H1 (cell line): ENCODE results near the gene ASIP.

Experiments used
- ATF2 ChIP-seq: IDR thresholded peaks from 2 replicates; pipeline ENCODE4 v1.6.1; 2012; ENCODE audit warnings: low read length, inconsistent platforms
- CTCF ChIP-seq, 3 experiments: IDR thresholded peaks; 1 replicate in 2 of 3; 2 replicates in 1 of 3; pipeline versions ENCODE4 v1.5.1 to v1.6.1; 2011; ENCODE audit warnings: low read length in 3 of 3, mild to moderate bottlenecking in 3 of 3, inconsistent platforms in 2 of 3, low read depth in 1 of 3, moderate library complexity in 1 of 3; ENCODE audit not compliant: insufficient read depth in 1 of 3; ENCODE audit errors: control extremely low read depth in 1 of 3
- EP300 ChIP-seq, 2 experiments: IDR thresholded peaks; 1 replicate in 1 of 2; 2 replicates in 1 of 2; pipeline ENCODE4 v1.6.1; 2011 to 2012; ENCODE audit warnings: low read depth in 2 of 2, low read length in 2 of 2, mild to moderate bottlenecking in 2 of 2, borderline replicate concordance in 1 of 2, inconsistent platforms in 1 of 2, moderate library complexity in 1 of 2
- EZH2 ChIP-seq: fragments of 200-600 bp; sonication (generic); IDR thresholded peaks from 2 replicates; pipeline ENCODE4 v1.7.1; 2012; ENCODE audit warnings: low read depth, mild to moderate bottlenecking, moderate library complexity, low read length, inconsistent platforms; ENCODE audit not compliant: severe bottlenecking
- GABPA ChIP-seq: IDR thresholded peaks from 2 replicates; pipeline ENCODE4 v1.6.1; 2011; ENCODE audit warnings: mild to moderate bottlenecking, low read length, moderate library complexity, borderline replicate concordance; ENCODE audit not compliant: insufficient read depth
- JUN ChIP-seq: IDR thresholded peaks from 2 replicates; pipeline ENCODE4 v1.6.1; 2011; ENCODE audit warnings: low read depth, mild to moderate bottlenecking, improper control_type of control experiment, low read length
- KDM1A ChIP-seq: fragments of 200-600, 300-600 bp; sonication (generic); IDR thresholded peaks from 2 replicates; pipeline ENCODE4 v1.7.1; 2016; ENCODE audit warnings: mild to moderate bottlenecking, low read length, borderline replicate concordance
- MAFK ChIP-seq: IDR thresholded peaks from 2 replicates; pipeline ENCODE4 v1.6.1; 2012; ENCODE audit warnings: low read depth, mild to moderate bottlenecking, improper control_type of control experiment, low read length
- MAX ChIP-seq: IDR thresholded peaks from 2 replicates; pipeline ENCODE4 v1.6.1; 2012; ENCODE audit warnings: inconsistent platforms
- NRF1 ChIP-seq: IDR thresholded peaks from 2 replicates; pipeline ENCODE4 v1.6.1; 2011; ENCODE audit warnings: mild to moderate bottlenecking, low read depth, low read length, improper control_type of control experiment
- POLR2A ChIP-seq, 2 experiments: IDR thresholded peaks; 1 replicate in 1 of 2; 2 replicates in 1 of 2; pipeline ENCODE4 v1.6.1; 2011; ENCODE audit warnings: low read depth in 2 of 2, low read length in 2 of 2, mild to moderate bottlenecking in 2 of 2; ENCODE audit errors: control extremely low read depth in 1 of 2
- POLR2AphosphoS5 ChIP-seq: IDR thresholded peaks from 2 replicates; pipeline ENCODE4 v1.6.1; 2011; ENCODE audit warnings: low read depth, low read length
- RXRA ChIP-seq: IDR thresholded peaks from 2 replicates; pipeline ENCODE4 v1.6.1; 2011; ENCODE audit warnings: low read depth, mild to moderate bottlenecking, low read length, moderate library complexity; ENCODE audit not compliant: insufficient read depth
- SRF ChIP-seq: IDR thresholded peaks from 2 replicates; pipeline ENCODE4 v1.6.1; 2011; ENCODE audit warnings: mild to moderate bottlenecking, low read depth, low read length, moderate library complexity

- no peak for TF ChIP-seq POLR2A (IDR thresholded peaks at IDR 0.05; ENCODE audit: control extremely low read depth in 1 of 2, low read depth in 2 of 2, low read length in 2 of 2)
- TF ChIP-seq JUN: no peak
- TF ChIP-seq POLR2AphosphoS5: no peak
- no peak for TF ChIP-seq MAFK
- TF ChIP-seq EZH2: no peak
- no peak for TF ChIP-seq KDM1A
- no peak for TF ChIP-seq SRF
- no peak for TF ChIP-seq NRF1
- TF ChIP-seq MAX: no peak
- no peak for TF ChIP-seq EP300 (IDR thresholded peaks at IDR 0.05; ENCODE audit: borderline replicate concordance in 1 of 2, low read depth in 2 of 2, low read length in 2 of 2)
- TF ChIP-seq CTCF (IDR thresholded peaks at IDR 0.05; ENCODE audit: control extremely low read depth in 1 of 3, insufficient read depth in 1 of 3, low read depth in 1 of 3, low read length in 3 of 3): no peak
- TF ChIP-seq ATF2: no peak
- TF ChIP-seq GABPA: no peak
- TF ChIP-seq RXRA: no peak
Measured at GRCh38 chr20:34254979-34255378, 13.8 kb downstream of the ASIP start.
